ENCODE results near the gene PKP1.

The PKP1 gene

DNA sequence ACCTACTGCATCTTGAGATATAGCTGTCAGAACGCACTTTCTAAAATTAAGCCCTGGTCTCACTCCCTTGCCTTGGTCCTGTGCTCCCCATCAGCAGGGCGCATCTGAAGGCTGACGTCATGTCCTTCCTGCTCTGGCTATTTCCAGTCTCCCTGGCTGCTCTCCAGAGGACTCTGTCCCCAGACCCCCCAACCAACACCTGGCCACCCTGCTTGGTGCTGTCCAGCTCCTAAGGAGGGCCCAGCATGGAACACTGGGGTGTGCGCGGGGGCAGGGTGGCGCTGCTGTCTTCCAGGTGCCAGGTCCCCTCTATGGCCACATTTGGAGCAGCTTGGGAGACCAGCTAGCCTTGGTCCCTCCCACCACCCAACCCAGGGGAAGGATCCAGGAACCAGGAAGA lies 85.9 kb downstream of the PKP1 start:
- DNase-seq (ENCODE audit: low read depth in 2 of 2) = no peak

DNA sequence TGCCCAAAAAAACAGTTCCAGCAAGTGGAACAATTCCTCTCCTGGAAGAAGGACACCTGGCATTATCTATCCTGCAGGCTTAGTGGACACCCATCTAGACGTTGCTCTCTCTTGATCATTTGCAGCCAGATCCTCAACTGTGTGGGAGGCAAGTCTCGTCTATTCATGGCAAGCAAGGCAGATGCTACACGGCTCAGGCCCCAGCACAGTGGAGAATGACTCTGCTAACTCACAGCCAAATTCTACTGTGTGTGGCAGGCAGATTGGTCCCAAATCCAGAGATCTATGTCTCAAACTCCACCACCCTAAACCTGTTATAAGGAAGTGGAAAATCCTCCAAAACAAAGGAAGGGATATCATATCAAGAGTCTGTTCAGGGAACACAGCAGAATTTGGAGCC lies 87.2 kb downstream of the PKP1 start:
- DNase-seq (ENCODE audit: low read depth in 2 of 2) = no peak

DNA sequence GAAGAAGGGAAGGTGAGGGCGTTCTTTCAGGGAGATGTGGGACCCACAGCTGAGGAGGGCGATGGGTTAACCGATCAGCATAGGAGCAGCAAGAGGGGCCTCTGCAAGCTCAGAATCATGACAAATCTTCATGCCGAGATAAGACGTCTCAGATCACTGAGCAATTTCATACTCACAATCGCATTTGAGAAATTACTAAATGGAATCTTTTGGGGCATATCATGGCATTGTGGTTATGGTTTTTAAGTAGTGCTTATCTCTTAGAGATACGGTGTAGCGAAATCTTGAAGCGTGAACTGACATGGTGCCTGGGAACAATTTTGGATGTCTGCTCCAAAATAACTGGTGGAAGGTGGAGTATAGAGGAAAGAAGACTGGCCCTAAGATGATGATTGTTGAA lies 88.0 kb downstream of the PKP1 start:
- no peak for DNase-seq (ENCODE audit: low read depth in 2 of 2)

DNA sequence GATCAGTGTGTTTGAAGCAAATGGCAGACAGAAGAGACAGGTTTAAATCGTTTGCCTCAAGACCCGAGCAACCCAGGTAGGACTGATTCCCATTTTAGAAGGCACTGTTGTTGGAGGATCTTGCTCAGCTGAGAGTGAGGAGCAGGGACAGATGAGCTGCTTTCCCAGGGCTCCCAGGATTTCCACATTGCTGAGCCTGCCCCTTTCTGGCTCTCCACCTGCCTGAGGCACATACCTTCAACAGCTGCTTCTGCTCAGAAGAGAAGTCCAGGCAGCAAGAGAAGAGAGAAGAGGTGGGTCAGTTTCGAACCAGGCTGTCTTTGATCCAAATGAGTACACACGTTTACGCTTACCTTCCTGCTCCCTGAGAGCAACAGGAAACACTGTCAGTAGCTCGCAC lies 88.5 kb downstream of the PKP1 start:
- DNase-seq (ENCODE audit: low read depth in 2 of 2) = no peak

DNA sequence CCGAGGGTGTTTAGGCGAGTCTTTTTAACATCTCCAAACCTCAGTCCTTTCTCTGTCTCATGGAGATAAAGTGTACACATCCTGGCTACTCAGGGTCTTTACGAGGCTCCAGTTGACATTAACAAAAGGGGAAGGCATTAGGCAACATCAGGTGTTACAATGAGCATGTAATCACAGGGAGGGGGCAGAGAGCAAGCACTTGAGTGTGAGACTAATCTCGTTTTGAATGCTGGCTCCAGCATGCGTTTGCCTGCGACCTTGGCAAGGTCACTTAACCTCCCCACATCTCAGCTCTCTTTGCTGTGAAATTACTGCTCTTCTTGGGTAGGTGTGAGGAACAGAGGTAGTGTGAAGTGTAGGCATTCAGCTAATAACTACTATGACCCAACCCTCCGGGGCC lies 91.1 kb downstream of the PKP1 start:
- no peak for DNase-seq (ENCODE audit: low read depth in 2 of 2)

DNA sequence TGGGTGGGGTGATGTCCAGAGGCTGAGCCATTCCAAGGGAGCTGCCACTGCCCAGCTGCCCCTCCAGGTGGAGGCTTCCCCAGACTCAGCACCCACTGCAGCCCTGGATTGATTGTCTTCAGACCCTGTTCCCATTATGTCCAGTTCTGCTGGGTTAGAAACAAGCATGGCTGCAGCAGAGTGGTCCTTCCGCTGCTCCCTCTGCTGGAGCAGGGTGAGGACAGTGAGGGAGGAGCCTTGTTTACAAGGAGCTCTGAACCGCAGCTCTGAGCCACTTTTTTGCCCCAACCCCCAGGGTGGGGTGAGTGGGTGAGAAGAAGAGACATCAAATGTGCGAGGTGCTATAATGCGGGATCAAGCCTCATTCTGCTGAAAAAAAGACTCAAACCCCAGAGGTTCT lies 91.9 kb downstream of the PKP1 start:
- no peak for DNase-seq (ENCODE audit: low read depth in 2 of 2)

DNA sequence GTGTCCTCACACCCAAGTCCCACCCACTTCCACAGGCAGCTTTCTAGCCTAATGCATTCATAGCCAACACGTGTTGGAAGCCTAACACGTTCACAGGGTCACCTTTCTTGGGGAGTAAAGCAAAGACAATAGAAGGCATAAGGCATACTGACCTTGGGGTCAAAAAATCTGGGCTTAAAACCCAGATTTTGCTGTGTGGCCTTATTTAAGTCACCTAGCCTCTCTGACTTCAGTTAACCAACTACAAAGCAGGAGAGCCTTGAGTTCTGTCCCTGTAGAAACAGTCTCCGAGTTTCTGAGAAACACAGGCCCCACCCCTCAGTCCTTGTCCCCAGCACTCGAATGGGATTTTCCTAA lies 92.8 kb downstream of the PKP1 start:
- no peak for DNase-seq (ENCODE audit: low read depth in 2 of 2)

DNA sequence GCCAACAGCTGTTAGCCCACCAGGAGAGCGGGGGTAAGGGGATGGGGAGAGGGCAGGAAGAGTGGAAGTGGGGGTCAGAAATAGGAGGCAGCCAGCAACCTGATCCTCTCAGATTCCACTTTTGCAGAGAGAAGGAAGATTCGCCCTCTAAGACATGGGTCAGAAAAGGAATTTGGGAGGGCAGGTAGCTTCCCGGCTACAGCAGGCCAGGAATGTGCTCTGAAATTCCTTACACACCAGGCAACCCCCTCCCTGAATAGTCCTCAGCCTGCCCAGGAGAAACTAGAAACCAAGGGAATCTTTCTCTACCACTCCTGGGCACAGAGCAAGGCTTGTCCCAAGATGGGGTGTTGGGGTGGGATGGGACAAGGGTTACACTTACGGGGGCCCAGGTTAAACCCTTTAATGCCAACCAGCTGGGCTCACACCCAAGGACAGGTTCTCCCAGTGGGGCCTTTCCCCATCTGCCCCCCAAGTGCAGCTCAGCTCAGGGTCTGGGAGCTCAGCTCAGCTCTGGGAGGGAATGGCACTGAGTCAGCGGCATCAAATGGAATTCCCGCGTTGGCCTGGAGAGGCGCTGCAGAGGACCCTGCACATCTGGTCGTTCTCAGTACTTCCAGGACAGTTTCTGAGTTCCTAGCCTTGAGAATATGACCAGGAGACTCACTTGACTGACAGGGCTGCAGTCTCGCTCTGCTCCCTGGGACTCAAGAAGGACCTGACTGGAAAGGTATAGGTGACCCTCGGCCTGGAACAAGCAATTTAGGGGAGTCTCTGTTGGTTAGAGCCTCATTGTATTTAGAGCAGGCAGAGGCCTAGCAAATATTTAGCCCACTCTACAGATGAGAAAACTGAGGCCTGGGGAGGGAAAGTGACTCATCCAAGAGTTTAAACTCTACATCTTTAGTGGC lies 93.4 kb downstream of the PKP1 start:
- peak in 1 of 2 experiments; percentile 16 for DNase-seq (ENCODE audit: low read depth in 2 of 2)

DNA sequence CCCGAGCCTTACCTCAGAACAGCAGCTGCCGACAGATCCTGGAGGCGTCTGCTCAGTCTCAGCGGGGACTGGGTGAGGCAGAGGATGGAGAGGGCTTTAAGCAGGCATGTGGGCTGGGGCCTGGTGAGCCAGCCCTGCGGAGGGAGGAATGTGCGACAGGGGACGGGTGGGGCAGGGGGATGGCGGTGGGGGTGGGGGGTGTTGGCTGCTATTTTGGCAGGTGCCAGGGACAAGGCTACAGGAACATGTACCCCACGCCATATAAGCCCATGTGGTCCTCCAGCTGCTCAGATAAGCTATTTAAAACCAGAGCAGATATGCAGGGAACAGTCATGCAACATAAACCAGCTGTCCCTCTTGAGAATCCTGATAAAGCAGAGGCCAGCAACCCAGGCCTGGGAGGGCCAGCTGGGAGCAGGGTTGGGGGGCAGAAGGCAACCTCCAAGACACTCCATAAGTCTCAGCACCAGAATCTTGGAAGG lies 94.3 kb downstream of the PKP1 start, which contains the start of gene TNNT2:
Gene TNNT2 (minus strand): TSS at position 70 of the 482 bp plus-strand sequence. CDS start 4,426 bp downstream, outside the sequence.
- no peak for DNase-seq (ENCODE audit: low read depth in 2 of 2)

DNA sequence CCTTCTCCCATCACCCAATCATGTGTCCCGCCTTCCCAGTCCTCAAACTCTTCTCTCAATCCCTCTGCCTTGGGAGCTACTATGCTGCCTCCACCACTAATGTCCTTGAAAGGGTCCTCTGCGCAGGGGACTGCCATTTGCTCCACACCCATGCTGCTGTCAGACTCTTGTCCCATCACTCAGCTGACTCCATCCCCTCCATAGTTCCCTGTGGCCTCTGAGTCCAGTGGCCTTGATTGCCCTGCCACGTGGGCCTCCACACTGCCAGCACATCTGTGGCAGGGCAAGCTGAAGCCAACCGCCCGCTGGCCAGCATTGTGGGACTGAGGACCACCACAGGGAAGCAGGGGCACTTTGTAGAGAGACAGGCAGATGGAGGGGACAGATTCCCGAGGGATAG lies 95.5 kb downstream of the PKP1 start:
- no peak for DNase-seq (ENCODE audit: low read depth in 2 of 2)

DNA sequence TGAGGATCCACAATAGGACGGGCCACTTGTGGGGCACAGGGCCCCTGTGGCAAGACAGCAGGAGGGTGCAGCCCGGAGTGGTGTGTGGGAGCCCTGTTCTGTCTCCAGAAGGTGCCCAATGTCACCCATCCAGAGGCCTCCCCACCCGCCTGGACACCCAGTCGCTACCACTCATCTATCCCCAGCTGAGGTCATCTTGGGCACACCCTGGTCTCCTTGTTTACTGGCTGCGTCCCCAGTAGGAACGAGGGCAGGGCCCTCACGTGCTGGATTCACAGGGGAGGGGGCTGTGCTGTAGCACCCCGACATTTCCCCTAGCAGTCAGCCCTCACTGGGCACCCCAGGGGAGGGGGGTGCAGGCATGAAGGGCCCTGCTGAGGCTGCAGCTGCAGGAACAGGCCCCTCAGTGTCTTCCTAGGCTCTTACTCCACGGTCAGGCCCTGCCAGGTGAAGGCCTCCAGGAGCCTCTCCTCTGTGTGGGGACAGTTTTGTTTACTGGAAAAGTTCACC lies 96.5 kb downstream of the PKP1 start:
- no peak for DNase-seq (ENCODE audit: low read depth in 2 of 2)

DNA sequence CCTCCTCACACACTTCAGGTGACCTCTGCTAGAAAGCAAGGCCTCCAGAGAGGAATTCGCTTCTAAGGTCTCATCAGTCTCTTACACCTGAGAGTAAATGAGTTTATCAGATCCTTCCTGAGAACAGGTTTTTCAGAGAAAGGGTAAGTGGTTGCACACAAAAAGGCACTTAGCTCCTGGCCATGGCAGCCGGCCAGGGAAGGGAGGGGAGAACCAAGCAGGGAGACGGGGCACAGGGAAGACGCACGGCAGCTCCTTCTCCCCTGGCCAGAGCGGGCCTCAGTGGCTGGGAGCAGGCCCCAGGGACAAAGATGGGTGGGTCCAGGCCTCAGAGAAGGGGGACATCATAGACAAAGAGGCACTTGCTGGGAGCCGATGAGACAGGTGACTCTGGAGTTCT lies 97.8 kb downstream of the PKP1 start:
- DNase-seq (ENCODE audit: low read depth in 2 of 2) = no peak

Measured in fibroblast of skin of left quadriceps (primary cell).